ENCODE data around the gene BBS5.
"Not testable (repeated sequence)": the region's sequence is repeated elsewhere in the genome, so short reads cannot be mapped to it uniquely, and the experiment has no call there.

The BBS5 gene

GRCh38 chr2:169526451-169526850 lies 47.2 kb downstream of the BBS5 start:
- Histone ChIP-seq H3K27ac (no peak overlapping the region), H3K4me3 (no peak overlapping the region)

- Histone ChIP-seq H3K27ac (no peak overlapping the region), H3K4me3 (no peak overlapping the region)
Observed at GRCh38 chr2:169528271-169528701, 49.0 kb downstream of the BBS5 start.

- not testable (repeated sequence) for H3K27ac ChIP-seq, H3K4me3 ChIP-seq
Observed at GRCh38 chr2:169539460-169539859, 60.2 kb downstream of the BBS5 start.

GRCh38 chr2:169540146-169540545 lies 60.9 kb downstream of the BBS5 start:
- H3K27ac ChIP-seq, result no peak overlapping the region
- no peak overlapping the region for H3K4me3 ChIP-seq

DNA sequence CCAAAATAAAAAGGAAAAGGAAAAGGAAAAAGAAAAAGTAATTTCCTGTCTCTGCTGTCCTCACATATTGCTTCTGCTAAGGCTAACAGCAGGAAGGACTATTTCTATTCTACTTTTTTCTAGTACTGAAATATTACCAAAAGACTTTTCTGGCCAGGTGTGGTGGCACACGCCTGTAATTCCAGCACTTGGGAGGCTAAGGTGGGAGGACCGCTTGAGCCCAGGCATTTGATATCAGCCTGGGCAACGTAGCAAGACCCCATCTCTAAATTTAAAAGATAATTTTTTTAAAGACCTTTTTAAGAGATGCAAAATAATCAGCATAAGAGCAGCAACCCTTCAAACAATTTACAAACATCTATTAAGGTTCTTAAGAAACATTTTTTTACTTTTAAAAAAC lies 63.1 kb downstream of the BBS5 start:
- H3K27ac ChIP-seq, result no peak overlapping the region
- H3K4me3 ChIP-seq, result no peak overlapping the region

DNA sequence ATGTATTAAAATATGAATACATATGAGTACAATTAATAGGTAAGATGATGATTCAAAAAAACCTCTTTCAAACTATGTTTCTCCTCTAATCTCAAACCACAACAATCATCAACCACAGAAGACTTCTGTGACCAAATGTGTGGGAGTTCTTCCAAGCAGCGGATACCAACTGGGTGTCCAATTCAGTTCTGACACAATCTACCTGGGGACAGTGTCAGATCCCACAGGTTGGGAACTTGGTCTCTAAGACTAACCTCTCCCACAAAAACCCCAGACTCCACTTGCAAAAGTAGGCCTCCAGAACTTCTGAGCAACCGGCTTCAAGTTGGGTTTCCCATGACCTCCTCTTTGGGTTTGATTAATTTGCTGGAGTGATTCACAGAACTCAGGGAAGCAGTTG lies 67.5 kb downstream of the BBS5 start:
- H3K27ac ChIP-seq, result no peak overlapping the region
- no peak overlapping the region for H3K4me3 ChIP-seq

Measured in skin epidermis (tissue), 12 donors.